Caco-2 (cell line): ENCODE data around the gene ECHDC1. TPM values are rescaled to one million over a fixed set of nuclear protein-coding genes. Genes with fewer than 3 reads are reported as not detected.

Source experiments
- BruUV-seq: library from RNA; stranded (reverse); fragments of 400-500 nt; replicated peaks from 2 replicates; lab custom pipeline; 2021; lab: Mats Ljungman, UMichigan
- CTCF ChIA-PET: fragments of 300-600 bp; sonication (Branson Sonifier 250); formaldehyde crosslinking; loops from one replicate; lab custom pipeline; 2022; ENCODE audit warnings: antibody characterized with exemption; lab: Charles Lee
- POLR2A ChIA-PET: fragments of 300-600 bp; sonication (Branson Sonifier 250); formaldehyde crosslinking; loops from one replicate; lab custom pipeline; 2022; ENCODE audit warnings: antibody characterized with exemption; lab: Charles Lee
- DNase-seq, 2 experiments: peaks; one replicate each; pipeline versions ENCODE4 v3.0.0 to v3.0.0-alpha.2; 2020 to 2022
- H3K27me3 ChIP-seq: replicated peaks from 2 replicates; pipeline ENCODE4 v1.6.0; 2011; ENCODE audit warnings: low read length; ENCODE audit not compliant: control insufficient read depth, insufficient read depth
- H3K36me3 ChIP-seq: 2 replicates; pipeline ENCODE4 v1.5.1; 2011; ENCODE audit warnings: low read length; ENCODE audit not compliant: control insufficient read depth, insufficient read depth
- H3K4me1 ChIP-seq: fragments of 250-450 bp; sonication (Bioruptor Pico); 2 replicates; pipeline ENCODE4 v1.5.1; 2020; ENCODE audit warnings: mild to moderate bottlenecking
- H3K4me3 ChIP-seq: 2 replicates; pipeline ENCODE4 v1.5.1; 2011; ENCODE audit warnings: low read depth, mild to moderate bottlenecking, control low read depth, low read length
- H3K9me3 ChIP-seq: fragments of 250-450 bp; sonication (Bioruptor Pico); 2 replicates; pipeline ENCODE4 v1.5.1; 2020; ENCODE audit warnings: mild to moderate bottlenecking, moderate library complexity
- H3K27ac Mint-ChIP-seq: one replicate; pipeline ENCODE4 v1.8.0; 2022; ENCODE audit warnings: mixed read lengths; ENCODE audit not compliant: unreplicated experiment
- H3K27me3 Mint-ChIP-seq: one replicate; pipeline ENCODE4 v1.8.0; 2022; ENCODE audit warnings: mixed read lengths; ENCODE audit not compliant: insufficient read depth, unreplicated experiment
- H3K36me3 Mint-ChIP-seq: one replicate; pipeline ENCODE4 v1.8.0; 2022; ENCODE audit warnings: mild to moderate bottlenecking, mixed read lengths; ENCODE audit not compliant: insufficient read depth, unreplicated experiment
- H3K4me1 Mint-ChIP-seq: one replicate; pipeline ENCODE4 v1.8.0; 2022; ENCODE audit warnings: low read depth, mixed read lengths; ENCODE audit not compliant: unreplicated experiment
- H3K4me3 Mint-ChIP-seq: one replicate; pipeline ENCODE4 v1.8.0; 2022; ENCODE audit warnings: mild to moderate bottlenecking, moderate library complexity, mixed read lengths; ENCODE audit not compliant: unreplicated experiment
- H3K9me3 Mint-ChIP-seq: one replicate; pipeline ENCODE4 v1.8.0; 2022; ENCODE audit warnings: mixed read lengths; ENCODE audit not compliant: unreplicated experiment
- CTCF ChIP-seq, 2 experiments: fragments of 200-600 bp in 1 of 2; IDR thresholded peaks; 1 replicate in 1 of 2; 2 replicates in 1 of 2; pipeline versions ENCODE4 v1.5.1 to v1.8.0; 2011 to 2022; ENCODE audit warnings: antibody characterized with exemption in 1 of 2, control low read depth in 1 of 2, inconsistent platforms in 1 of 2, low read depth in 1 of 2, low read length in 1 of 2, mild to moderate bottlenecking in 1 of 2, moderate library complexity in 1 of 2; ENCODE audit not compliant: insufficient read depth in 1 of 2, severe bottlenecking in 1 of 2, unreplicated experiment in 1 of 2
- intact Hi-C: fragments of 100-400 bp; cut with micrococcal nuclease; formaldehyde crosslinking; loops from one replicate; pipeline ENCODE4 v1.10.0; 2022; ENCODE audit not compliant: unreplicated experiment
- total RNA-seq: library from RNA; stranded (reverse); gene quantifications from 2 replicates; pipeline ENCODE4 v1.2.3, GENCODE V29; 2022

ECHDC1 gene
- total RNA-seq, 1 experiment from 2014 or later = 77.5 TPM

- Histone ChIP-seq H3K4me3 (peak overlapping the region; percentile 58), H3K9me3 (no peaks in the 10 kb centered on the region), H3K27me3 (no peaks in the 10 kb centered on the region), H3K4me1 (peaks cover 53% of the 10 kb centered on the region), H3K36me3 (no peaks in the 10 kb centered on the region; the same call in 1 of the 2 replicates)
- Mint-ChIP-seq H3K27me3 (no peaks in the 10 kb centered on the region), H3K4me1 (peaks cover 24% of the 10 kb centered on the region), H3K4me3 (no peak overlapping the region), H3K36me3 (no peaks in the 10 kb centered on the region), H3K9me3 (no peaks in the 10 kb centered on the region), H3K27ac (peak overlapping the region; percentile 80)
- intact Hi-C loops = loop anchor here (2.0 to 5.0 kb wide), 3 partner anchors 39 to 314 kb away; partner anchors contain the start of gene RNF146
- DNase-seq = no peak
- TSS peak; percentile 36 for BruUV-seq
- ChIA-PET CTCF (interaction anchor here (1.0 kb wide), 1 partner anchor 75 kb away, joined by 5 read pairs; the partner anchor contains the start of gene RNF146), POLR2A (interaction anchor here (0.6 kb wide), 1 partner anchor 41 kb away, joined by 3 read pairs; no protein-coding TSS in a partner anchor)
- no peak for TF ChIP-seq CTCF (IDR thresholded peaks at IDR 0.05; ENCODE audit: insufficient read depth in 1 of 2, low read depth in 1 of 2, low read length in 1 of 2, severe bottlenecking in 1 of 2, unreplicated experiment in 1 of 2)
These were observed 1.8 kb downstream of the ECHDC1 start for GRCh38 chr6:127341471-127342202.

- no peak for DNase-seq
- Histone ChIP-seq H3K4me1 (peaks cover 58% of the 10 kb centered on the region), H3K27me3 (no peaks in the 10 kb centered on the region), H3K36me3 (no peaks in the 10 kb centered on the region), H3K9me3 (no peaks in the 10 kb centered on the region), H3K4me3 (no peak overlapping the region)
- peak overlapping the region; percentile 28 for H3K4me3 Mint-ChIP-seq
- intact Hi-C loops = loop anchor here (5.0 kb wide), 1 partner anchor 313 kb away; no protein-coding TSS in a partner anchor
- ChIA-PET CTCF (no interaction called here), POLR2A (no interaction called here)
- no peak for TF ChIP-seq CTCF (IDR thresholded peaks at IDR 0.05; ENCODE audit: insufficient read depth in 1 of 2, low read depth in 1 of 2, low read length in 1 of 2, severe bottlenecking in 1 of 2, unreplicated experiment in 1 of 2)
- no peak overlapping the region for H3K27ac Mint-ChIP-seq
- no TSS peak for BruUV-seq
- no peaks in the 10 kb centered on the region for H3K27me3 Mint-ChIP-seq
- H3K4me1 Mint-ChIP-seq = peaks cover 28% of the 10 kb centered on the region
- no peaks in the 10 kb centered on the region for H3K36me3 Mint-ChIP-seq
- no peaks in the 10 kb centered on the region for H3K9me3 Mint-ChIP-seq
These were observed 3.2 kb downstream of the ECHDC1 start for GRCh38 chr6:127340171-127340570.

GRCh38 chr6:127338936-127339335, 4.5 kb downstream of the ECHDC1 start:
- Mint-ChIP-seq H3K9me3 (no peaks in the 10 kb centered on the region), H3K27ac (no peak overlapping the region), H3K27me3 (no peaks in the 10 kb centered on the region), H3K36me3 (peaks cover 9% of the 10 kb centered on the region), H3K4me1 (peaks cover 38% of the 10 kb centered on the region), H3K4me3 (peak overlapping the region; percentile 32)
- Histone ChIP-seq H3K4me1 (peaks cover 55% of the 10 kb centered on the region), H3K36me3 (no peaks in the 10 kb centered on the region), H3K4me3 (no peak overlapping the region), H3K27me3 (no peaks in the 10 kb centered on the region), H3K9me3 (no peaks in the 10 kb centered on the region)
- ChIA-PET CTCF (no interaction called here), POLR2A (no interaction called here)
- intact Hi-C loops = no loop called here
- BruUV-seq = no TSS peak
- DNase-seq = no peak
- TF ChIP-seq CTCF (IDR thresholded peaks at IDR 0.05; ENCODE audit: insufficient read depth in 1 of 2, low read depth in 1 of 2, low read length in 1 of 2, severe bottlenecking in 1 of 2, unreplicated experiment in 1 of 2) = no peak
